ENCODE measurements around the gene CAMK2B.

The CAMK2B gene

DNA sequence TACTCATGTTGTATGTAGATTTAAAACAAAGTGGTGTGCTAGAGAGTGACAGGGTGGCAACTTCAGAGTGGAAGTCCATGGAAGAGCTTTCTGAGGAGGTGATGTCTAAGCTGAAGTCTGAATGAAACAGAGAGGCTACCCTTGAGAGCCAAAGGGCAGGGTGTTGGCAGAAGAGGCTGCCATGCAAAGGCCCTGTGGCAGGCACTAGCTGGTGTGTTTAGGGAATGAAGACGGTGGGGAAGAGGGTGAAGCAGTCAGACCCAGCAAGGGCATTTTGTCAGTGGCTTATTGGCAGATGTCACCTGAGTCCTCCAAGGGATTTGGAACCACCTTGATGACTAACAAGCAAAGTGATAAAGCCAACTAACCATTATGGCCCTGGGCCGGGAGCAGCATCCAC lies 3.7 kb upstream of the CAMK2B start:
- no peak overlapping the region for H3K4me3 ChIP-seq (ENCODE audit: low read length)
- H3K79me1 ChIP-seq (ENCODE audit: low read length), result no peaks in the 10 kb centered on the region
- no CpG with 5 or more reads among the region's 2 CpGs for WGBS (ENCODE audit: extremely low coverage, insufficient coverage, low lambda C conversion rate)
- no peak overlapping the region for H3K4ac ChIP-seq (ENCODE audit: low read depth, low read length)
- no peak overlapping the region for H3K18ac ChIP-seq (ENCODE audit: low read length)
- H2BK120ac ChIP-seq (ENCODE audit: low read depth, low read length), result no peak overlapping the region
- H3K79me2 ChIP-seq (ENCODE audit: control insufficient read depth, insufficient read depth, low read length), result no peaks in the 10 kb centered on the region
- H2AK5ac ChIP-seq (ENCODE audit: low read length), result no peak overlapping the region
- H2BK5ac ChIP-seq (ENCODE audit: low read length), result no peak overlapping the region
- no peak overlapping the region for H3K4me2 ChIP-seq (ENCODE audit: low read length)
- H4K5ac ChIP-seq (ENCODE audit: low read length), result no peak overlapping the region
- H3K56ac ChIP-seq (ENCODE audit: low read length), result no peak overlapping the region
- DNase-seq, result no peak
- no peak overlapping the region for H2BK15ac ChIP-seq (replicated peaks; ENCODE audit: low read depth)
- no peak overlapping the region for H4K8ac ChIP-seq (ENCODE audit: low read depth, low read length)
- no peak overlapping the region for H3K9ac ChIP-seq (ENCODE audit: low read length)
- no peaks in the 10 kb centered on the region for H3K36me3 ChIP-seq (ENCODE audit: control insufficient read depth, insufficient read depth, low read length)
- no peak overlapping the region for H3K23ac ChIP-seq (ENCODE audit: low read length)
- H3K27ac ChIP-seq (ENCODE audit: low read depth, low read length), result no peak overlapping the region
- H3K27me3 ChIP-seq (ENCODE audit: insufficient read depth, low read length, poor library complexity), result peaks cover 22% of the 10 kb centered on the region
- H3K4me1 ChIP-seq (ENCODE audit: control insufficient read depth, low read depth, low read length), result no peaks in the 10 kb centered on the region

DNA sequence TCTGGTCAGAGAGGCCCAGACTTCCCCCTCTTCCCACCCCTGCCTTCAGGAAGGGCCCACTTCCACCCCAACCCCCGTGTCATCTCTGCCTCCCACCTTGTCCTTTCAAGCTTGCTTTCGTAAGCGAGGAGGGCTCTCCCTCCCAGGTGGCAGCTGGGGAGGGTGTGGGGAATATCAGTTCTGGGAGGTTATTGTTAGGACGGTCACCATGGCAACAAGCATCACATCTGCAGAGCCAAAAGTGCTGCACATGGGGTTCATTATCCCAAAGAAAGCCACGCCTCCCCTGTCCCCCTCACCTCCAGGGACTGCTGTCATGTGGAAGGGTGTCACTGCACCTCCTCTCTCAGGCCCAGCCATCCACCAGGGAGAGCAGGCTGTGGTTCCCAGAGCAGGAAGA lies 2.6 kb upstream of the CAMK2B start:
- WGBS (ENCODE audit: extremely low coverage, insufficient coverage, low lambda C conversion rate), result no CpG with 5 or more reads among the region's 5 CpGs
- Histone ChIP-seq H3K18ac (ENCODE audit: low read length) (no peak overlapping the region), H3K36me3 (ENCODE audit: control insufficient read depth, insufficient read depth, low read length) (no peaks in the 10 kb centered on the region), H3K4me3 (ENCODE audit: low read length) (no peak overlapping the region), H3K79me1 (ENCODE audit: low read length) (no peaks in the 10 kb centered on the region), H3K79me2 (ENCODE audit: control insufficient read depth, insufficient read depth, low read length) (no peaks in the 10 kb centered on the region), H3K27ac (ENCODE audit: low read depth, low read length) (no peak overlapping the region), H2BK15ac (replicated peaks; ENCODE audit: low read depth) (no peak overlapping the region), H3K27me3 (ENCODE audit: insufficient read depth, low read length, poor library complexity) (peaks cover 25% of the 10 kb centered on the region), H3K56ac (ENCODE audit: low read length) (no peak overlapping the region), H4K5ac (ENCODE audit: low read length) (no peak overlapping the region), H3K4ac (ENCODE audit: low read depth, low read length) (no peak overlapping the region), H2BK120ac (ENCODE audit: low read depth, low read length) (no peak overlapping the region), H4K8ac (ENCODE audit: low read depth, low read length) (no peak overlapping the region), H3K4me1 (ENCODE audit: control insufficient read depth, low read depth, low read length) (no peaks in the 10 kb centered on the region), H3K23ac (ENCODE audit: low read length) (no peak overlapping the region), H2BK5ac (ENCODE audit: low read length) (no peak overlapping the region), H3K4me2 (ENCODE audit: low read length) (no peak overlapping the region), H3K9ac (ENCODE audit: low read length) (no peak overlapping the region), H2AK5ac (ENCODE audit: low read length) (no peak overlapping the region)
- DNase-seq, result no peak

DNA sequence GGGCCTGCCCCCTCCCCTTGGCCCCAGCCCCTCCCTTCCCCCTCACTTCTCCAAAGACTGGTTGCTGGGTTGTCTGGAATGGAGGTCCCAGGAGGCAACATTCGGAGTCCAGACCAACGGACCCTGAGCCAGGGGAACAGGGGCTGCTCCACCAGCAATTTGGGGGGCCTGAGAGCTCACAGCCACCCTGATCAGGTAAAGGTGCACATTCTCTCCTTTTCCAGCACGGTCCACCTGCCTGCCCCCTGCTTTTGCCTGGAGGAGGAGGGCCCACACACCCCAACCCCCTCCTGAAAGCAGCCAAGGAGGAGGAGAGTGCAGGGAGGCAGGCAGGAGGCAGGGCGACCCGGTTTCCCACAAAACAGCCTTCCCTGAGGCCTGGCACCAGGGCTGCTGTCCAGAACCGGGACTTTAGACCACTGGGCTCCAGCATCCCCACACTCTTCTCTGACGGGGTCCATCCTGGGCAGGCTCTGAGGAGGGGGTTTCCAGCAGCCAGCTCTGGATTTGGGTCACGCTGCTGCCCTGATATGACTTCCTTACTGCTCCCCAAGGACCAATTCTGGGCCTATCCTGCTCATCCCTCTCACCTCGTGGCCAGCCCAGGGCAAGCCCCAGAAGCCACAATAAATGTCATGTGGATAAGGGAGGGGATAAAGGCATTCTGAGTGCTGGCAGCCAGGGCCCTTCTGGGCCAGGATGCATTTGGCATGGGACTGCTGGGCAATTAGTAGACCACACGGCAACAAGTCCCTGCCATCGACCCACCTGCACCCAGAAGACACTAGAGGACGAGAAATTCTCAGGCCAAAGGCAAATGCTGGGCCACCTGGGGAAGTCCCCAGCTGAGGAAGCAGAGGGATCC lies 1.1 kb upstream of the CAMK2B start:
- H3K27ac ChIP-seq (ENCODE audit: low read depth, low read length), result no peak overlapping the region
- no peak overlapping the region for H3K4me3 ChIP-seq (ENCODE audit: low read length)
- H3K4me1 ChIP-seq (ENCODE audit: control insufficient read depth, low read depth, low read length), result no peaks in the 10 kb centered on the region
- H3K23ac ChIP-seq (ENCODE audit: low read length), result no peak overlapping the region
- H3K79me1 ChIP-seq (ENCODE audit: low read length), result no peaks in the 10 kb centered on the region
- no peak overlapping the region for H4K5ac ChIP-seq (ENCODE audit: low read length)
- H3K56ac ChIP-seq (ENCODE audit: low read length), result no peak overlapping the region
- no peak overlapping the region for H3K4me2 ChIP-seq (ENCODE audit: low read length)
- H2BK120ac ChIP-seq (ENCODE audit: low read depth, low read length), result no peak overlapping the region
- H3K36me3 ChIP-seq (ENCODE audit: control insufficient read depth, insufficient read depth, low read length), result no peaks in the 10 kb centered on the region
- H3K79me2 ChIP-seq (ENCODE audit: control insufficient read depth, insufficient read depth, low read length), result no peaks in the 10 kb centered on the region
- H2AK5ac ChIP-seq (ENCODE audit: low read length), result no peak overlapping the region
- peaks cover 25% of the 10 kb centered on the region for H3K27me3 ChIP-seq (ENCODE audit: insufficient read depth, low read length, poor library complexity)
- no peak overlapping the region for H4K8ac ChIP-seq (ENCODE audit: low read depth, low read length)
- no peak overlapping the region for H2BK5ac ChIP-seq (ENCODE audit: low read length)
- no CpG with 5 or more reads among the region's 12 CpGs for WGBS (ENCODE audit: extremely low coverage, insufficient coverage, low lambda C conversion rate)
- H3K9ac ChIP-seq (ENCODE audit: low read length), result no peak overlapping the region
- H2BK15ac ChIP-seq (replicated peaks; ENCODE audit: low read depth), result no peak overlapping the region
- no peak for DNase-seq
- no peak overlapping the region for H3K4ac ChIP-seq (ENCODE audit: low read depth, low read length)
- H3K18ac ChIP-seq (ENCODE audit: low read length), result no peak overlapping the region

DNA sequence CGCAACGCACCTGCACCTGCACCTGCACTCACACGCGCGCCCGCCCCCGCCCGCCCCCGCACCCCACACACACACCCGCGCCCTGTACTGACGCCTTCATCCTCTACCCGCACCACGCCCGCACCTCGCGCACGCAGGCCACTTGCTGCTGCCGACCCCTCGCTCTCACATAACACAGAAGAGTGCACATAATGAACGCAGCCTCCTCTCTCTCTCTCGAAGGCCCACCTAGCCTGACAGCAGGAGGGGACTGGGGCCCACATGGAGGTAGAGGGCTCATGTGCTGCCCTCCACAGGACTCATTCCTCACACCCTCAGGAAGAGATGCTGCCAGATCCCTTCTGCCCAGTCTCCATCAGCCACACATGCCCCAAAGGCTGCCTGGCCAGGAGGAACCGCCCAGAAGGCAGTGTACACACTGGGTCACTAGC lies 432 bp upstream of the CAMK2B start:
- Histone ChIP-seq H3K27ac (ENCODE audit: low read depth, low read length) (no peak overlapping the region), H2BK120ac (ENCODE audit: low read depth, low read length) (no peak overlapping the region), H2AK5ac (ENCODE audit: low read length) (no peak overlapping the region), H4K8ac (ENCODE audit: low read depth, low read length) (no peak overlapping the region), H3K9ac (ENCODE audit: low read length) (no peak overlapping the region), H3K27me3 (ENCODE audit: insufficient read depth, low read length, poor library complexity) (peaks cover 25% of the 10 kb centered on the region), H2BK15ac (replicated peaks; ENCODE audit: low read depth) (no peak overlapping the region), H3K4me2 (ENCODE audit: low read length) (no peak overlapping the region), H3K4me3 (ENCODE audit: low read length) (no peak overlapping the region), H2BK5ac (ENCODE audit: low read length) (no peak overlapping the region), H3K23ac (ENCODE audit: low read length) (no peak overlapping the region), H3K79me1 (ENCODE audit: low read length) (no peaks in the 10 kb centered on the region), H4K5ac (ENCODE audit: low read length) (no peak overlapping the region), H3K36me3 (ENCODE audit: control insufficient read depth, insufficient read depth, low read length) (no peaks in the 10 kb centered on the region), H3K79me2 (ENCODE audit: control insufficient read depth, insufficient read depth, low read length) (no peaks in the 10 kb centered on the region), H3K4me1 (ENCODE audit: control insufficient read depth, low read depth, low read length) (no peaks in the 10 kb centered on the region), H3K18ac (ENCODE audit: low read length) (no peak overlapping the region), H3K4ac (ENCODE audit: low read depth, low read length) (no peak overlapping the region), H3K56ac (ENCODE audit: low read length) (no peak overlapping the region)
- DNase-seq, result peak; percentile 44
- WGBS (ENCODE audit: extremely low coverage, insufficient coverage, low lambda C conversion rate), result no CpG with 5 or more reads among the region's 23 CpGs

DNA sequence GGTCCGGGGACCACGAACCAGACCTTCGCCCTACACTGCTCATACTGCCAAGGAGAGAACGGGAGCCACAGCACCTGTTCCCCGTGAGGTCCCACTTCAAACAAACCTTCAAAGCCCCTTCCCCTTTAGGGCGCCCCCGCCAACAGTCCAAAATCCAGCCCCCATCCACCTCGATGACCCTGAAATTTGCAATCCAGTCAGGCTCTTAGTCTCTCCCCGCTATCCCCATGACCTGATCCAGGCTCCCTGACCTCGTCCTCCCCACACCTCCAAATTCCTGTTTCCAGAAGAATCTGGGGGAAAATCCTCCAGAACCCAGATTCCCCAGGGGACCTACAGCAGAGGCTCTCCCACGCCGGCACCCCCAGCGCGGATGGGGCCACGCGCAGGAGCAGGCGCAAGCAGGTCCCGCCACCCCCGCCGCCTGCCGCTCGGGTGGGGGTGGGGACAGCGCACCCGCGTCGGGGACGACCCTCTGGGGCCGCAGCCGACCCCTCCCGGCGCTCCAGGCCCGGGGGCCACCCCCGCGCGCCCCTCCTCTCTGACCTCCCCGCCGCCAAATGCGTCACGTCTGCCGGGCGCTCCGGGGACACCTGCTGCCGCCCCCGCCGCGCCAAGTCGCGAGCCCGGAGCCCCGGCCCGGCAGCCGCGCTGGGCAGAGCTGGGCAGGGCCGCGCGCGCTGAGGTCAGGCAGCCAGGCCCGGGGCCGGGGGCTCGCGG lies 753 bp downstream of the CAMK2B start:
- DNase-seq, result no peak
- Histone ChIP-seq H3K79me1 (ENCODE audit: low read length) (no peaks in the 10 kb centered on the region), H3K4me1 (ENCODE audit: control insufficient read depth, low read depth, low read length) (no peaks in the 10 kb centered on the region), H2BK120ac (ENCODE audit: low read depth, low read length) (no peak overlapping the region), H3K18ac (ENCODE audit: low read length) (no peak overlapping the region), H2AK5ac (ENCODE audit: low read length) (no peak overlapping the region), H2BK5ac (ENCODE audit: low read length) (no peak overlapping the region), H3K23ac (ENCODE audit: low read length) (no peak overlapping the region), H3K27me3 (ENCODE audit: insufficient read depth, low read length, poor library complexity) (peaks cover 25% of the 10 kb centered on the region), H4K8ac (ENCODE audit: low read depth, low read length) (no peak overlapping the region), H3K4ac (ENCODE audit: low read depth, low read length) (no peak overlapping the region), H3K56ac (ENCODE audit: low read length) (no peak overlapping the region), H2BK15ac (replicated peaks; ENCODE audit: low read depth) (no peak overlapping the region), H3K79me2 (ENCODE audit: control insufficient read depth, insufficient read depth, low read length) (no peaks in the 10 kb centered on the region), H3K27ac (ENCODE audit: low read depth, low read length) (no peak overlapping the region), H3K4me3 (ENCODE audit: low read length) (no peak overlapping the region), H3K36me3 (ENCODE audit: control insufficient read depth, insufficient read depth, low read length) (no peaks in the 10 kb centered on the region), H3K4me2 (ENCODE audit: low read length) (no peak overlapping the region), H4K5ac (ENCODE audit: low read length) (no peak overlapping the region), H3K9ac (ENCODE audit: low read length) (no peak overlapping the region)
- WGBS (ENCODE audit: extremely low coverage, insufficient coverage, low lambda C conversion rate), result no CpG with 5 or more reads among the region's 61 CpGs
